ENCODE data around the gene NRXN3. TPM values are rescaled to one million over a fixed set of nuclear protein-coding genes. Genes with fewer than 3 reads are reported as not detected.

Gene NRXN3
- total and polyA plus RNA-seq, 2 donors (not counting 1 experiment from before 2014, with no cell fraction given), result not detected

DNA sequence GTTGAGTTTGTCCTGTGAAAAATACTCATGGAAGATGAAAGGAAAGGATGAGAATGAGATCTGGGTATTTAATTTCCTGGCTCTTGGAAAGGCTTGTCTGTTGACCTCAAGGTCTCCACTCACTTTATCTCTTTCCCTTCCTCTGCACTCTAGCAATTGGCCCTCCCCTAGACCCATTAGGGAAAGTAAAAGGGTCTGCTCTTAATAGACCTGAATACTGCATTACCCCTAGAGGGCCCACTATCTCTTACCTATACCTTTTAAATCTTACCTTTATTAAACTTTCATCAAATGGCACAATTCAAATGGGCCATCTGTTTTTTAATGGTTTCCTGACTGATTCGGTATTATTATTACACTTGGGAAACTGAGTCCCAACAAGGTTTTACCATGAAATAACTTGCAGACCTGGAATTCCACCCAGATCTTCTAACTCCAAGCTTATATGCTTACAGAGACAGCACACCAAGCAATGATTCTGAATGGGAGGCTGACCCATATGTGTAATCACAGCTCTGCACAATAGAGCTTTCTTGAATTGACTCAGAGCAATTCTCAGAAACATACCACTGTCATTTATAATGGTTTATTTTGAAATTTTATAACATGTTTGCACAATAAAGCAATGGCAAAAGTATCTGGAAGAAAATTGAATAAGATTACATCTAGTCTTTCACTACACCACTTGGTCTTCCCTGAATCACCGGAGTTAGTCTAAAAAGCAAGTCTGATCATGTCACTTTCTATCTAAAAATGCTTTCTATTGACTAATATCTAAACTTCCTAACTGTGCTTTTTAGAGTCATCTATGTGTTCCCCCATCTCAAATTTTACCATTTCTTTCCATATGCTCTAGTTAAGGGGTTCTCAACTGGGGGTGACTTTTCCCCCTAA, 618.5 kb downstream of the NRXN3 start:
- no peaks in the 10 kb centered on the region for H3K79me2 ChIP-seq (ENCODE audit: control insufficient read depth, insufficient read depth, low read length)
- Mint-ChIP-seq H3K4me3 (no peak overlapping the region), H3K27me3 (no peaks in the 10 kb centered on the region), H3K27ac (no peak overlapping the region), H3K4me1 (no peaks in the 10 kb centered on the region), H3K9me3 (ENCODE audit: insufficient read depth) (no peaks in the 10 kb centered on the region)
- no peaks in the 10 kb centered on the region for H4K20me1 ChIP-seq (ENCODE audit: control insufficient read depth, insufficient read depth, low read length, poor library complexity, severe bottlenecking)
- intact Hi-C loops (cut with micrococcal nuclease), result no loop called here
- DNase-seq, result no peak
- POLR2A ChIA-PET, result no interaction called here
- no peak overlapping the region for H3K4me2 ChIP-seq (replicated peaks; ENCODE audit: low read depth, low read length, poor library complexity, severe bottlenecking)
- WGBS (ENCODE audit: insufficient coverage), result 76% methylated on average over 2 of the region's 2 CpGs
- CTCF ChIA-PET, result no interaction called here
- H2AFZ ChIP-seq (ENCODE audit: insufficient read depth, low read depth, low read length, poor library complexity, severe bottlenecking), result no peak overlapping the region
- no peak for ATAC-seq (ENCODE audit: low read depth)
- no peaks in the 10 kb centered on the region for H3K36me3 ChIP-seq (replicated peaks in 1 of 2; ENCODE audit: control extremely low read depth in 1 of 2, control insufficient read depth in 1 of 2, extremely low read depth in 1 of 2, insufficient read depth in 2 of 2, low read length in 1 of 2)
- H3K9me3 ChIP-seq (ENCODE audit: control extremely low read depth in 1 of 3, control insufficient read depth in 2 of 3, insufficient read depth in 1 of 3, low read length in 2 of 3), result no peaks in the 10 kb centered on the region
- H3K27me3 ChIP-seq (replicated peaks in 1 of 4; ENCODE audit: control extremely low read depth in 1 of 4, control insufficient read depth in 3 of 4, insufficient read depth in 4 of 4, low read length in 3 of 4), result no peaks in the 10 kb centered on the region
- no peak for TF ChIP-seq EZH2 (IDR thresholded peaks at IDR 0.05; ENCODE audit: borderline replicate concordance, insufficient read depth, low read depth, low read length, poor library complexity, severe bottlenecking)
- TF ChIP-seq, protein P1, sequence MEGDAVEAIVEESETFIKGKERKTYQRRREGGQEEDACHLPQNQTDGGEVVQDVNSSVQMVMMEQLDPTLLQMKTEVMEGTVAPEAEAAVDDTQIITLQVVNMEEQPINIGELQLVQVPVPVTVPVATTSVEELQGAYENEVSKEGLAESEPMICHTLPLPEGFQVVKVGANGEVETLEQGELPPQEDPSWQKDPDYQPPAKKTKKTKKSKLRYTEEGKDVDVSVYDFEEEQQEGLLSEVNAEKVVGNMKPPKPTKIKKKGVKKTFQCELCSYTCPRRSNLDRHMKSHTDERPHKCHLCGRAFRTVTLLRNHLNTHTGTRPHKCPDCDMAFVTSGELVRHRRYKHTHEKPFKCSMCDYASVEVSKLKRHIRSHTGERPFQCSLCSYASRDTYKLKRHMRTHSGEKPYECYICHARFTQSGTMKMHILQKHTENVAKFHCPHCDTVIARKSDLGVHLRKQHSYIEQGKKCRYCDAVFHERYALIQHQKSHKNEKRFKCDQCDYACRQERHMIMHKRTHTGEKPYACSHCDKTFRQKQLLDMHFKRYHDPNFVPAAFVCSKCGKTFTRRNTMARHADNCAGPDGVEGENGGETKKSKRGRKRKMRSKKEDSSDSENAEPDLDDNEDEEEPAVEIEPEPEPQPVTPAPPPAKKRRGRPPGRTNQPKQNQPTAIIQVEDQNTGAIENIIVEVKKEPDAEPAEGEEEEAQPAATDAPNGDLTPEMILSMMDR (IDR thresholded peaks at IDR 0.05), result no peak
- H3K4me1 ChIP-seq (ENCODE audit: control insufficient read depth in 2 of 2, insufficient read depth in 2 of 2, low read length in 2 of 2), result no peaks in the 10 kb centered on the region
- H3K9ac ChIP-seq (ENCODE audit: low read length), result no peak overlapping the region
- no peak overlapping the region for H3K4me3 ChIP-seq (ENCODE audit: control extremely low read depth in 1 of 5, extremely low read depth in 1 of 5, insufficient read depth in 1 of 5, low read depth in 2 of 5, low read length in 4 of 5)
- H3K27ac ChIP-seq (ENCODE audit: low read length in 2 of 2), result no peak overlapping the region

DNA sequence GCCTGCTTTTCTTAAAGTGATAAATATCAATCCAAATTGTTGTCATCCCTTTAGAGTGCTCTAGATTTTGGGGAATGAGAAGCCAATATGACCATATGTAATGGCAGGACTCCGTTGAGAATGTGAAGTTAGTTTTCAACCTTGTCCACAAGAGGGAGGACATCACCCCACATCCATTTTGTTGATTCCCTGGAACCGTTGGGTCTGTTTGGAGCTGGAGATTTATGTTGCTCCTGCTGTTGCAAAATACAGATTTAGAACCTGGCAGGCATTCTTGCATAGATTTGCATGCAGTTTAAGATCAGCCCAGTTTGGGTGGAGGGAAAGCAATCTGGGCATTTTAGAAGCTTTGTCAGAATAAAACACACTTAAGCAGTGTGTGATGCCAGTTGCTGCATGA, 620.1 kb downstream of the NRXN3 start:
- H3K27ac Mint-ChIP-seq, result no peak overlapping the region
- H3K9ac ChIP-seq (ENCODE audit: low read length), result no peak overlapping the region
- H4K20me1 ChIP-seq (ENCODE audit: control insufficient read depth, insufficient read depth, low read length, poor library complexity, severe bottlenecking), result no peaks in the 10 kb centered on the region
- H3K27me3 ChIP-seq (replicated peaks in 1 of 4; ENCODE audit: control extremely low read depth in 1 of 4, control insufficient read depth in 3 of 4, insufficient read depth in 4 of 4, low read length in 3 of 4), result no peaks in the 10 kb centered on the region
- intact Hi-C loops (cut with micrococcal nuclease), result no loop called here
- H3K4me3 ChIP-seq (ENCODE audit: control extremely low read depth in 1 of 5, extremely low read depth in 1 of 5, insufficient read depth in 1 of 5, low read depth in 2 of 5, low read length in 4 of 5), result no peak overlapping the region
- no peaks in the 10 kb centered on the region for H3K36me3 ChIP-seq (replicated peaks in 1 of 2; ENCODE audit: control extremely low read depth in 1 of 2, control insufficient read depth in 1 of 2, extremely low read depth in 1 of 2, insufficient read depth in 2 of 2, low read length in 1 of 2)
- ATAC-seq (ENCODE audit: low read depth) (no peak), DNase-seq (no peak)
- H2AFZ ChIP-seq (ENCODE audit: insufficient read depth, low read depth, low read length, poor library complexity, severe bottlenecking), result no peak overlapping the region
- no peak overlapping the region for H3K27ac ChIP-seq (ENCODE audit: low read length in 2 of 2)
- H3K27me3 Mint-ChIP-seq, result no peaks in the 10 kb centered on the region
- CTCF ChIA-PET, result no interaction called here
- H3K4me1 ChIP-seq (ENCODE audit: control insufficient read depth in 2 of 2, insufficient read depth in 2 of 2, low read length in 2 of 2), result no peaks in the 10 kb centered on the region
- no peak overlapping the region for H3K4me2 ChIP-seq (replicated peaks; ENCODE audit: low read depth, low read length, poor library complexity, severe bottlenecking)
- WGBS (ENCODE audit: insufficient coverage), result no CpG with 5 or more reads among the region's 2 CpGs
- POLR2A ChIA-PET, result no interaction called here
- H3K4me3 Mint-ChIP-seq, result no peak overlapping the region
- H3K4me1 Mint-ChIP-seq, result no peaks in the 10 kb centered on the region
- H3K9me3 Mint-ChIP-seq (ENCODE audit: insufficient read depth), result no peaks in the 10 kb centered on the region
- H3K9me3 ChIP-seq (ENCODE audit: control extremely low read depth in 1 of 3, control insufficient read depth in 2 of 3, insufficient read depth in 1 of 3, low read length in 2 of 3), result no peaks in the 10 kb centered on the region
- H3K79me2 ChIP-seq (ENCODE audit: control insufficient read depth, insufficient read depth, low read length), result no peaks in the 10 kb centered on the region
- TF ChIP-seq, protein P1 (IDR thresholded peaks at IDR 0.05), result no peak
- no peak for TF ChIP-seq EZH2 (IDR thresholded peaks at IDR 0.05; ENCODE audit: borderline replicate concordance, insufficient read depth, low read depth, low read length, poor library complexity, severe bottlenecking)
